Neuronal stem cell (in vitro differentiated cells): ENCODE data around the gene DNASE1L2.

Experiments
- DNase-seq: peaks from one replicate; pipeline ENCODE4 v3.0.0-alpha.2; 2013; ENCODE audit warnings: low spot score
- H2AFZ ChIP-seq: one replicate; pipeline ENCODE4 v1.6.1; 2013; ENCODE audit warnings: mild to moderate bottlenecking, low read length, inconsistent platforms
- H2AK5ac ChIP-seq: 2 replicates; pipeline ENCODE4 v1.6.1; 2013; ENCODE audit warnings: low read depth, mild to moderate bottlenecking, inconsistent platforms, low read length, moderate library complexity, mixed read lengths
- H2BK120ac ChIP-seq: 2 replicates; pipeline ENCODE4 v1.6.1; 2013; ENCODE audit warnings: low read depth, mild to moderate bottlenecking, inconsistent platforms, low read length, moderate library complexity, mixed read lengths
- H2BK12ac ChIP-seq: one replicate; pipeline ENCODE4 v1.6.1; 2013; ENCODE audit warnings: low read length, inconsistent platforms
- H2BK15ac ChIP-seq: 2 replicates; pipeline ENCODE4 v1.6.1; 2013; ENCODE audit warnings: mild to moderate bottlenecking, low read length, inconsistent platforms, mixed read lengths
- H2BK5ac ChIP-seq: one replicate; pipeline ENCODE4 v1.6.1; 2013; ENCODE audit warnings: inconsistent platforms, mild to moderate bottlenecking, low read length, moderate library complexity
- H3K14ac ChIP-seq: one replicate; pipeline ENCODE4 v1.6.1; 2013; ENCODE audit warnings: low read length, inconsistent platforms
- H3K18ac ChIP-seq: 2 replicates; pipeline ENCODE4 v1.6.1; 2013; ENCODE audit warnings: low read length, inconsistent platforms
- H3K23ac ChIP-seq: 2 replicates; pipeline ENCODE4 v1.6.1; 2013; ENCODE audit warnings: low read depth, mild to moderate bottlenecking, mixed read lengths, low read length, inconsistent platforms; ENCODE audit not compliant: poor library complexity
- H3K27ac ChIP-seq: replicated peaks from 3 replicates; pipeline ENCODE4 v1.5.1; 2013; ENCODE audit warnings: low read length, inconsistent platforms
- H3K27me3 ChIP-seq, 3 experiments: 2 replicates each; pipeline ENCODE4 v1.6.1; 2013; ENCODE audit warnings: low read length in 3 of 3, mild to moderate bottlenecking in 2 of 3, inconsistent platforms in 1 of 3, low read depth in 1 of 3, mixed read lengths in 1 of 3, moderate library complexity in 1 of 3; ENCODE audit not compliant: control insufficient read depth in 3 of 3, insufficient read depth in 3 of 3
- H3K36me3 ChIP-seq, 2 donors: replicated peaks in 1 of 2; 2 replicates each; pipeline ENCODE4 v1.6.1; 2013; ENCODE audit warnings: low read length in 2 of 2; ENCODE audit not compliant: control insufficient read depth in 2 of 2, insufficient read depth in 2 of 2
- H3K4ac ChIP-seq: 2 replicates; pipeline ENCODE4 v1.6.1; 2013; ENCODE audit warnings: inconsistent platforms, mild to moderate bottlenecking, low read length, moderate library complexity
- H3K4me1 ChIP-seq, 2 donors: 1 replicate in 1 of 2; 2 replicates in 1 of 2; pipeline ENCODE4 v1.6.1; 2013; ENCODE audit warnings: low read length in 2 of 2, low read depth in 1 of 2; ENCODE audit not compliant: control insufficient read depth in 2 of 2, insufficient read depth in 1 of 2
- H3K4me2 ChIP-seq: one replicate; pipeline ENCODE4 v1.6.1; 2013; ENCODE audit warnings: mild to moderate bottlenecking, low read length, inconsistent platforms; ENCODE audit not compliant: insufficient read depth, poor library complexity, severe bottlenecking
- H3K4me3 ChIP-seq, 2 donors: 2 replicates each; pipeline ENCODE4 v1.5.1; 2013; ENCODE audit warnings: low read length in 2 of 2, mild to moderate bottlenecking in 2 of 2, inconsistent platforms in 1 of 2, moderate library complexity in 1 of 2
- H3K79me1 ChIP-seq: one replicate; pipeline ENCODE4 v1.6.1; 2013; ENCODE audit warnings: low read depth, mild to moderate bottlenecking, inconsistent platforms, low read length, moderate library complexity
- H3K9ac ChIP-seq: one replicate; pipeline ENCODE4 v1.6.1; 2013; ENCODE audit warnings: mild to moderate bottlenecking, low read depth, low read length, inconsistent platforms; ENCODE audit not compliant: poor library complexity
- H3K9me3 ChIP-seq, 2 donors: replicated peaks in 1 of 2; 2 replicates each; pipeline versions ENCODE3 to v1.6.1; 2013; ENCODE audit warnings: low read length in 2 of 2, mild to moderate bottlenecking in 2 of 2, inconsistent platforms in 1 of 2, low read depth in 1 of 2, mixed read lengths in 1 of 2, moderate library complexity in 1 of 2; ENCODE audit not compliant: control insufficient read depth in 2 of 2, insufficient read depth in 1 of 2
- H4K8ac ChIP-seq: one replicate; pipeline ENCODE4 v1.6.1; 2013; ENCODE audit warnings: low read depth, mild to moderate bottlenecking, inconsistent platforms, low read length, moderate library complexity
- H4K91ac ChIP-seq: one replicate; pipeline ENCODE4 v1.6.1; 2013; ENCODE audit warnings: low read length, low read depth, mild to moderate bottlenecking, inconsistent platforms; ENCODE audit not compliant: poor library complexity
- WGBS, 2 donors: extraction: QIAGEN DNeasy Blood & Tissue Kit; methylation state at CpG; one replicate each; pipeline ENCODE4 v1.1.7; 2013; ENCODE audit warnings: missing lambda C conversion rate in 2 of 2, mixed read lengths in 1 of 2; ENCODE audit not compliant: insufficient read length in 2 of 2, insufficient replicate concordance in 1 of 2; ENCODE audit errors: extremely low coverage in 2 of 2; 5-methylcytosine and 5-hydroxymethylcytosine counted together

The DNASE1L2 gene

DNA sequence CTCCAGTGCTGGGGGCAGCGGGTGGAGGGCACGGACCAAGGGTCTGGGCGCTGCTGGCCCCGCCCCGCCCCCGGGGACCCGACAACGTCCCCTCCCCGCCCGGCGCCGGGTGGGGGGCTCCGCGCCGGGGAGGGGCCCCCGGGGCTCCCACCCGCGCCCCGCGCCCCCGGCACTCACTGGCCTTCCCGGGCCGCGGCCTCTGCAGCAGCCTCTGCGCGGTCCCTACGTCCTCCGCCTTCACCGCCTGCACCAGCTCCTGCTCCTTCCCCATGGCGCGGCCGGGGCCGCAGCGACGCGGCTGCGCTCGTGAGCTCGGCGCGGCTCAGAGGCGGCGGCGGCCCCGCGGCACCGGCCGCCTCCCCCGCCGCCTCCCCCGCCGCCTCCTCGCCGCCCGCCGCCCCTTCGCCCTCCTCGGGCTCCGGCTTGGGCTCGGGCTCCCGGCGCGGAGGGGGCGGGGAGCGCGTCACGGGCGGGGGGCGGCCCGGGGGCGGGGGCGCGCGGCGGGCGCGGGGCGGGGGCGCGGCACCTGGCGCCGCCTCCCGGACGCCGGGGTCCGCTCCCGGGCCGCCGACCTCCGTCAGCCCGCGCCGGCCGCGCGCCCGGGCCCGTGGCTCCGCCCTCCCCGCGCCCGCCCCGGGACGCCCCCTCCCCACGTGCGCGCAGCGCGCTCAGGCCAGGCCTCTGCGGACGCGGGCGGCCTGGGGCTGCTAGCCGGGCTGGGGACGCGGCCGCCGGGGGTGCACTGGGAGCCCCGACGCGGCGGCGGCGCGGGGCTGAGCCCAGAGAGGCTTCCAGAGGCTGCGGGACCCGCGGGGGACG, 39.9 kb upstream of the DNASE1L2 start, which contains the start of gene CASKIN1:
Gene CASKIN1 (minus strand): TSS at position 444 of the 819 bp plus-strand sequence. CDS start 173 bp downstream, at position 271.
- H3K23ac ChIP-seq, result peak within 1 kb of the TSS; percentile 87
- H3K9ac ChIP-seq, result peak within 1 kb of the TSS; percentile 84
- peak within 1 kb of the TSS; percentile 91 for H3K18ac ChIP-seq
- peak within 1 kb of the TSS; percentile 80 for H2BK5ac ChIP-seq
- no peak within 1 kb of the TSS for H4K8ac ChIP-seq
- peaks cover 10 to 23% of the 10 kb centered on the region in 2 donors for H3K4me1 ChIP-seq
- H2BK15ac ChIP-seq, result peak within 1 kb of the TSS; percentile 88
- no CpG with 5 or more reads among the region's 129 CpGs for WGBS, 2 donors
- H3K36me3 ChIP-seq, result no peaks in the 10 kb centered on the region
- H3K4me3 ChIP-seq, result peak within 1 kb of the TSS; percentile 58 to 93
- peak within 1 kb of the TSS; percentile 37 for H3K4ac ChIP-seq
- peaks cover 0 to 6% of the 10 kb centered on the region in 2 donors for H3K9me3 ChIP-seq
- peak; percentile 56 for DNase-seq
- no peak within 1 kb of the TSS for H3K27ac ChIP-seq
- H3K79me1 ChIP-seq, result no peaks in the 10 kb centered on the region
- H3K14ac ChIP-seq, result peak within 1 kb of the TSS; percentile 38
- H4K91ac ChIP-seq, result no peak within 1 kb of the TSS
- peak within 1 kb of the TSS; percentile 74 for H2BK120ac ChIP-seq
- peak within 1 kb of the TSS; percentile 91 for H2AFZ ChIP-seq
- H2AK5ac ChIP-seq, result peak within 1 kb of the TSS; percentile 99
- H3K27me3 ChIP-seq, result peaks cover 2 to 30% (median 23%) of the 10 kb centered on the region in 3 experiments
- H3K4me2 ChIP-seq, result peak within 1 kb of the TSS; percentile 88
- peak within 1 kb of the TSS; percentile 86 for H2BK12ac ChIP-seq

DNA sequence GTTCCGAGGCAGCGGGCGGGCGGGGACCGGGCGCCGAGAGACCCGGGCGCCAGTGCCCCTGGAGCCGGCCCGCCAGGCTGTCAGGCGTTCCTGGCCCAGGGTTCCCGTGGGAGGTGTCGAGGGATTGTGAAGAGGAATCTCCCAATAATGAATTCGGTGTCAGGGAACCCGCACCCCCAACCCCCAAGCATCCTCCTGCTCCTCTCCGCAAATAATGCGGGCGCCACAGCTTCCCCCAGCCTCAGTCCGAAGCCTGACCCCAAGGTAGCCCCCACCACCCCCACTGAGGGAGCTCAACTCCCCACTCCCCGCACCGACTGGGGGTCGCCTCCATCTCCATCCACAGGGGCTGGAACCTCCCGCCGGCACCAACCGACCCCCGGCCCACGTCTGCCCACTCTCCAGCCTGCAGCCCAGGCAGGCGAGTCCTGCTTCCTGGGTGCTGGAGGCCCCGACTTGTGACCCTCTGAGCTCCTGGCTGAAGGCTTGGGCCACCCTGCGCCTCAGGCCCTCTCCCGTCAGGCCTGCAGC, 39.2 kb upstream of the DNASE1L2 start:
- Histone ChIP-seq H2BK12ac (no peak overlapping the region), H2AK5ac (peak overlapping the region; percentile 99), H3K23ac (no peak overlapping the region), H3K4ac (no peak overlapping the region), H2BK5ac (peak overlapping the region; percentile 27), H4K91ac (no peak overlapping the region), H3K79me1 (no peaks in the 10 kb centered on the region), H3K14ac (no peak overlapping the region), H3K9ac (no peak overlapping the region), H4K8ac (no peak overlapping the region), H3K4me2 (peak overlapping the region; percentile 73), H3K36me3 (no peaks in the 10 kb centered on the region), H3K4me3 (peak overlapping the region; percentile 38 to 75), H3K9me3 (peaks cover 0 to 6% of the 10 kb centered on the region in 2 donors), H3K27me3 (peaks cover 2 to 30% (median 23%) of the 10 kb centered on the region in 3 experiments), H2BK120ac (peak overlapping the region; percentile 74), H2AFZ (peak overlapping the region; percentile 91), H3K27ac (no peak overlapping the region), H3K18ac (peak overlapping the region; percentile 91), H2BK15ac (peak overlapping the region; percentile 88), H3K4me1 (peaks cover 10 to 23% of the 10 kb centered on the region in 2 donors)
- DNase-seq, result no peak
- no CpG with 5 or more reads among the region's 32 CpGs for WGBS, 2 donors

DNA sequence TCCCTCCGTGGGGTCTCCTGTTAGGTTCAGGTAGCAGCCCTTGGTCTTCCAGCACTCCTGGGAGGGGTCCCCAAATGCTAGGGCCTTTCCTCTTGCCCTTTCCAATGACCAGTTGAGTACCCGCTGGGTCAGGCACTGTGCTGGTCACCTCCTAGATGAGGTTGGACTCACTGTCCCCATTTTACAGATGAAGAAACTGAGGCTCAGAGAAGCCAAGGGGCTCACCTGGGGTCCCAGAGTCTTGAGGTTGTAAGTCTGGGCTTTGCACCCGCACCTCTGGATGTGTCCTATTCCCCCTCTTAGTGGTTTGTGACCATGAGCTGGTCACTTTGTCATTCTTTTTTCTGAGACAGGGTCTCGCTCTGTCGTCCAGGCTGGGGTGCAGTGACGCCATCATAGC, 38.5 kb upstream of the DNASE1L2 start:
- no peak for DNase-seq
- peaks cover 2 to 30% (median 23%) of the 10 kb centered on the region in 3 experiments for H3K27me3 ChIP-seq
- H3K4ac ChIP-seq, result no peak overlapping the region
- H3K18ac ChIP-seq, result peak overlapping the region; percentile 91
- H3K9me3 ChIP-seq, result peaks cover 0 to 6% of the 10 kb centered on the region in 2 donors
- H3K23ac ChIP-seq, result peak overlapping the region; percentile 57
- no peak overlapping the region for H2AFZ ChIP-seq
- peak overlapping the region; percentile 74 for H2BK120ac ChIP-seq
- H3K14ac ChIP-seq, result no peak overlapping the region
- no peak overlapping the region for H4K8ac ChIP-seq
- peak overlapping the region; percentile 99 for H2AK5ac ChIP-seq
- H3K27ac ChIP-seq, result no peak overlapping the region
- no peak overlapping the region for H2BK12ac ChIP-seq
- H3K36me3 ChIP-seq, result no peaks in the 10 kb centered on the region
- H3K4me2 ChIP-seq, result no peak overlapping the region
- H2BK15ac ChIP-seq, result peak overlapping the region; percentile 88
- no peak overlapping the region for H3K4me3 ChIP-seq
- peak overlapping the region; percentile 27 for H2BK5ac ChIP-seq
- H3K4me1 ChIP-seq, result peaks cover 10 to 23% of the 10 kb centered on the region in 2 donors
- no peak overlapping the region for H3K9ac ChIP-seq
- no CpG with 5 or more reads among the region's 6 CpGs for WGBS, 2 donors
- H4K91ac ChIP-seq, result no peak overlapping the region
- H3K79me1 ChIP-seq, result no peaks in the 10 kb centered on the region

DNA sequence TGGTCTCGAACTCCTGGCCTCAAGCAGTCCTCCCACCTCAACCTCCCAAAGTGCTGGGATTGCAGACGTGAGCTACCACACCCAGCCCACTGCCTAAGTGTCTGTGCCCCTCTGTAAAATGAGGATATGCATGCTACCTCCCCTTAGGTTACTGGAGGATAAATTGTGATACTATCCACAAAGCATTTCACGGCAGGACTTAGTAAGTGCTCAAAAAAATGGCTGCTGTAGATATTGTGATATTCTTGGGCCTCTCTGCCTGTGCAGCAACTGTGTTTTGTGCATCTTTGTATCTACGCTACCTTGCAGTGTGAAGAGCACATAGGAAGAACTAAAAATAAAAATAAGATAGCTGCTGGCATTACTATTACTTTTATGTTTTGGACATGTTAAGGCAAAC, 38.0 kb upstream of the DNASE1L2 start:
- H4K8ac ChIP-seq, result no peak overlapping the region
- peaks cover 2 to 30% (median 23%) of the 10 kb centered on the region in 3 experiments for H3K27me3 ChIP-seq
- H2BK12ac ChIP-seq, result no peak overlapping the region

More for the DNA sequence above, 38.0 kb upstream of the DNASE1L2 start:
- H2BK15ac ChIP-seq, result no peak overlapping the region
- H3K14ac ChIP-seq, result no peak overlapping the region
- DNase-seq, result no peak
- no CpG with 5 or more reads among the region's 4 CpGs for WGBS, 2 donors
- peaks cover 0 to 6% of the 10 kb centered on the region in 2 donors for H3K9me3 ChIP-seq
- no peak overlapping the region for H3K18ac ChIP-seq
- no peak overlapping the region for H3K23ac ChIP-seq
- H3K9ac ChIP-seq, result no peak overlapping the region
- H3K4me3 ChIP-seq, result no peak overlapping the region
- no peak overlapping the region for H2BK120ac ChIP-seq
- H3K4ac ChIP-seq, result no peak overlapping the region
- no peaks in the 10 kb centered on the region for H3K36me3 ChIP-seq
- no peak overlapping the region for H2AFZ ChIP-seq
- H2BK5ac ChIP-seq, result no peak overlapping the region
- H3K79me1 ChIP-seq, result no peaks in the 10 kb centered on the region
- no peak overlapping the region for H4K91ac ChIP-seq
- no peak overlapping the region for H3K4me2 ChIP-seq
- peaks cover 10 to 23% of the 10 kb centered on the region in 2 donors for H3K4me1 ChIP-seq
- no peak overlapping the region for H2AK5ac ChIP-seq
- H3K27ac ChIP-seq, result no peak overlapping the region
